Measurements from ENCODE around the gene SMAD9. TPM values are rescaled to one million over a fixed set of nuclear protein-coding genes. Genes with fewer than 3 reads are reported as not detected.

Gene SMAD9
- total and polyA plus RNA-seq, 9 of the 15 experiments (the other 6 are each of a cell fraction or from before 2014, with no cell fraction given): 0.02 to 0.08 (median 0.03) TPM; not detected in 4

DNA sequence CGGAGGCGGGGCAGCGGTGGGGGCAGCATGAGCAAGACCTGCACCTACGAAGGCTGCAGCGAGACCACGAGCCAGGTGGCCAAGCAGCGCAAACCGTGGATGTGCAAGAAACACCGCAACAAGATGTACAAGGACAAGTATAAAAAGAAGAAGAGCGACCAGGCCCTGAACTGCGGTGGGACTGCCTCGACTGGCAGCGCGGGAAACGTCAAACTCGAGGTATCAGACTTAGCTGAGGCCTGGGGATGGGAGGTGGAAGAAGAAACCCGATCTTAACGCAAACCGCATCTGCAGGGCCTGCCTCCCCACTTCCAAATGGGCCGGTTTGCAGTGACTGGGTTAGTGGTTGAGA, 100.3 kb downstream of the SMAD9 start (continued):
- TF ChIP-seq, protein P1, sequence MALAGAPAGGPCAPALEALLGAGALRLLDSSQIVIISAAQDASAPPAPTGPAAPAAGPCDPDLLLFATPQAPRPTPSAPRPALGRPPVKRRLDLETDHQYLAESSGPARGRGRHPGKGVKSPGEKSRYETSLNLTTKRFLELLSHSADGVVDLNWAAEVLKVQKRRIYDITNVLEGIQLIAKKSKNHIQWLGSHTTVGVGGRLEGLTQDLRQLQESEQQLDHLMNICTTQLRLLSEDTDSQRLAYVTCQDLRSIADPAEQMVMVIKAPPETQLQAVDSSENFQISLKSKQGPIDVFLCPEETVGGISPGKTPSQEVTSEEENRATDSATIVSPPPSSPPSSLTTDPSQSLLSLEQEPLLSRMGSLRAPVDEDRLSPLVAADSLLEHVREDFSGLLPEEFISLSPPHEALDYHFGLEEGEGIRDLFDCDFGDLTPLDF (CRISPR knock-in tag; IDR thresholded peaks at IDR 0.05): no peak
- TF ChIP-seq, protein P2, sequence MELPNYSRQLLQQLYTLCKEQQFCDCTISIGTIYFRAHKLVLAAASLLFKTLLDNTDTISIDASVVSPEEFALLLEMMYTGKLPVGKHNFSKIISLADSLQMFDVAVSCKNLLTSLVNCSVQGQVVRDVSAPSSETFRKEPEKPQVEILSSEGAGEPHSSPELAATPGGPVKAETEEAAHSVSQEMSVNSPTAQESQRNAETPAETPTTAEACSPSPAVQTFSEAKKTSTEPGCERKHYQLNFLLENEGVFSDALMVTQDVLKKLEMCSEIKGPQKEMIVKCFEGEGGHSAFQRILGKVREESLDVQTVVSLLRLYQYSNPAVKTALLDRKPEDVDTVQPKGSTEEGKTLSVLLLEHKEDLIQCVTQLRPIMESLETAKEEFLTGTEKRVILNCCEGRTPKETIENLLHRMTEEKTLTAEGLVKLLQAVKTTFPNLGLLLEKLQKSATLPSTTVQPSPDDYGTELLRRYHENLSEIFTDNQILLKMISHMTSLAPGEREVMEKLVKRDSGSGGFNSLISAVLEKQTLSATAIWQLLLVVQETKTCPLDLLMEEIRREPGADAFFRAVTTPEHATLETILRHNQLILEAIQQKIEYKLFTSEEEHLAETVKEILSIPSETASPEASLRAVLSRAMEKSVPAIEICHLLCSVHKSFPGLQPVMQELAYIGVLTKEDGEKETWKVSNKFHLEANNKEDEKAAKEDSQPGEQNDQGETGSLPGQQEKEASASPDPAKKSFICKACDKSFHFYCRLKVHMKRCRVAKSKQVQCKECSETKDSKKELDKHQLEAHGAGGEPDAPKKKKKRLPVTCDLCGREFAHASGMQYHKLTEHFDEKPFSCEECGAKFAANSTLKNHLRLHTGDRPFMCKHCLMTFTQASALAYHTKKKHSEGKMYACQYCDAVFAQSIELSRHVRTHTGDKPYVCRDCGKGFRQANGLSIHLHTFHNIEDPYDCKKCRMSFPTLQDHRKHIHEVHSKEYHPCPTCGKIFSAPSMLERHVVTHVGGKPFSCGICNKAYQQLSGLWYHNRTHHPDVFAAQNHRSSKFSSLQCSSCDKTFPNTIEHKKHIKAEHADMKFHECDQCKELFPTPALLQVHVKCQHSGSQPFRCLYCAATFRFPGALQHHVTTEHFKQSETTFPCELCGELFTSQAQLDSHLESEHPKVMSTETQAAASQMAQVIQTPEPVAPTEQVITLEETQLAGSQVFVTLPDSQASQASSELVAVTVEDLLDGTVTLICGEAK (IDR thresholded peaks at IDR 0.05): no peak
- TF ChIP-seq, protein P2 (CRISPR knock-in tag; IDR thresholded peaks at IDR 0.05): no peak
- TF ChIP-seq ZFX (CRISPR knock-in tag; IDR thresholded peaks at IDR 0.05) (peak; percentile 59), FOSL1 (tag; conservative IDR thresholded peaks at IDR 0.05) (no peak)
- TF ChIP-seq, protein P3, sequence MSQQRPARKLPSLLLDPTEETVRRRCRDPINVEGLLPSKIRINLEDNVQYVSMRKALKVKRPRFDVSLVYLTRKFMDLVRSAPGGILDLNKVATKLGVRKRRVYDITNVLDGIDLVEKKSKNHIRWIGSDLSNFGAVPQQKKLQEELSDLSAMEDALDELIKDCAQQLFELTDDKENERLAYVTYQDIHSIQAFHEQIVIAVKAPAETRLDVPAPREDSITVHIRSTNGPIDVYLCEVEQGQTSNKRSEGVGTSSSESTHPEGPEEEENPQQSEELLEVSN (IDR thresholded peaks at IDR 0.05; ENCODE audit: borderline replicate concordance in 1 of 2, extremely low read depth in 1 of 2, insufficient read depth in 1 of 2, insufficient read length in 1 of 2, low read depth in 1 of 2, low read length in 1 of 2, poor library complexity in 1 of 2, severe bottlenecking in 1 of 2): peak; percentile 89 to 96

All from K562 (cell line).